DMS153 treated with DMSO at 0.1 percent for 48 hours (cell line): ENCODE data around the gene MPIG6B.
"Not testable (repeated sequence)": the region's sequence is repeated elsewhere in the genome, so short reads cannot be mapped to it uniquely, and the experiment has no call there.

Experiments
- DNase-seq: peaks from one replicate; lab custom pipeline; 2025; ENCODE audit not compliant: unreplicated experiment; lab: John Stamatoyannopoulos, UW

Gene MPIG6B

GRCh38 chr6:31700740-31701401 is 22.3 kb upstream of the MPIG6B start:
- DNase-seq = no peak

GRCh38 chr6:31701666-31702404 is 21.3 kb upstream of the MPIG6B start:
- no peak for DNase-seq

- DNase-seq = no peak
Measured at GRCh38 chr6:31702405-31702818, 20.8 kb upstream of the MPIG6B start.

- DNase-seq = peak; percentile 89
Measured at GRCh38 chr6:31702819-31703716, 20.1 kb upstream of the MPIG6B start, which contains the start of gene ABHD16A. Gene ABHD16A, minus strand, starts transcription at chr6:31703324. Its CDS starts 43 bp downstream, at chr6:31703281.

- no peak for DNase-seq
Measured at GRCh38 chr6:31705931-31706330, 17.2 kb upstream of the MPIG6B start.

GRCh38 chr6:31706599-31706998 is 16.6 kb upstream of the MPIG6B start, which contains the start of gene LY6G6F:
Gene LY6G6F, plus strand, starts transcription at chr6:31706866. Its CDS starts 41 bp downstream, at chr6:31706907.
- DNase-seq = no peak

GRCh38 chr6:31707701-31708100 is 15.5 kb upstream of the MPIG6B start:
- DNase-seq = no peak

- no peak for DNase-seq
Measured at GRCh38 chr6:31708224-31708623, 14.9 kb upstream of the MPIG6B start.

- DNase-seq = not testable (repeated sequence)
Measured at GRCh38 chr6:31709157-31709556, 14.0 kb upstream of the MPIG6B start.

- no peak for DNase-seq
Measured at GRCh38 chr6:31710523-31711219, 12.5 kb upstream of the MPIG6B start.

GRCh38 chr6:31711233-31711632 is 11.9 kb upstream of the MPIG6B start:
- no peak for DNase-seq

GRCh38 chr6:31712296-31712695 is 10.9 kb upstream of the MPIG6B start:
- no peak for DNase-seq

GRCh38 chr6:31713465-31713864 is 9.7 kb upstream of the MPIG6B start:
- DNase-seq = no peak

GRCh38 chr6:31713991-31714684 is 9.0 kb upstream of the MPIG6B start:
- DNase-seq = no peak

- DNase-seq = no peak
Measured at GRCh38 chr6:31715022-31715958, 7.9 kb upstream of the MPIG6B start, which contains the start of gene LY6G6D. Gene LY6G6D, plus strand, starts transcription at chr6:31715348. Its CDS starts 8 bp downstream, at chr6:31715356.

GRCh38 chr6:31717499-31718222 is 5.5 kb upstream of the MPIG6B start:
- no peak for DNase-seq

GRCh38 chr6:31718265-31718664 is 4.9 kb upstream of the MPIG6B start:
- DNase-seq = peak; percentile 42

- no peak for DNase-seq
Measured at GRCh38 chr6:31719001-31719400, 4.2 kb upstream of the MPIG6B start.
